Cardiac fibroblast (primary cell): Measurements from ENCODE around the gene SLC7A8.

Experiments used
- DNase-seq, 2 donors: peaks; one replicate each; pipeline versions ENCODE4 v3.0.0 to v3.0.0-alpha.2; 2010; ENCODE audit warnings: low read depth in 2 of 2
- H3K4me3 ChIP-seq, 2 donors: replicated peaks in 1 of 2; 1 replicate in 1 of 2; 2 replicates in 1 of 2; pipeline ENCODE4 v1.5.1; 2011; ENCODE audit warnings: low read depth in 2 of 2, low read length in 2 of 2, mild to moderate bottlenecking in 2 of 2, moderate library complexity in 1 of 2
- CTCF ChIP-seq: IDR thresholded peaks from one replicate; pipeline ENCODE4 v1.5.1; 2011; ENCODE audit warnings: low read depth, mild to moderate bottlenecking, low read length, inconsistent platforms

Gene SLC7A8

GRCh38 chr14:23195552-23196101, 12.2 kb upstream of the SLC7A8 start:
- no peak overlapping the region for H3K4me3 ChIP-seq
- DNase-seq, result no peak
- TF ChIP-seq CTCF, result no peak

- no peak overlapping the region for H3K4me3 ChIP-seq
- TF ChIP-seq CTCF, result no peak
- DNase-seq, result no peak
Observed at GRCh38 chr14:23193432-23193831, 10.0 kb upstream of the SLC7A8 start.

- TF ChIP-seq CTCF, result no peak
- H3K4me3 ChIP-seq, result no peak overlapping the region
- no peak for DNase-seq
Observed at GRCh38 chr14:23187925-23188324, 4.5 kb upstream of the SLC7A8 start.

- peak; percentile 85 to 87 for DNase-seq
- no peak overlapping the region for H3K4me3 ChIP-seq
- TF ChIP-seq CTCF, result peak; percentile 83
Observed at GRCh38 chr14:23186913-23187654, 3.6 kb upstream of the SLC7A8 start.

- no peak for TF ChIP-seq CTCF
- no peak overlapping the region for H3K4me3 ChIP-seq
- DNase-seq, result peak; percentile 46 to 59
Observed at GRCh38 chr14:23185063-23185462, 1.6 kb upstream of the SLC7A8 start.

GRCh38 chr14:23183158-23183470, 346 bp downstream of the SLC7A8 start:
- DNase-seq, result no peak
- H3K4me3 ChIP-seq, result peak overlapping the region; percentile 30 to 32
- no peak for TF ChIP-seq CTCF
